Fibroblast of lung (primary cell): ENCODE measurements around the gene CERS3. TPM values are rescaled to one million over a fixed set of nuclear protein-coding genes. Genes with fewer than 3 reads are reported as not detected.

ENCODE experiments used
- DNase-seq, 2 donors: peaks; one replicate each; pipeline versions ENCODE4 v3.0.0 to v3.0.0-alpha.2; 2010; ENCODE audit warnings: low read depth in 2 of 2
- H2AFZ ChIP-seq: 2 replicates; pipeline ENCODE4 v1.5.1; 2012; ENCODE audit warnings: low read length, control low read depth, inconsistent platforms
- H3K27ac ChIP-seq: 2 replicates; pipeline ENCODE4 v1.5.1; 2011; ENCODE audit warnings: low read length, control low read depth; ENCODE audit not compliant: insufficient read depth
- H3K27me3 ChIP-seq: 2 replicates; pipeline ENCODE4 v1.5.1; 2011; ENCODE audit warnings: mild to moderate bottlenecking, low read length; ENCODE audit not compliant: control insufficient read depth, insufficient read depth
- H3K36me3 ChIP-seq: 2 replicates; pipeline ENCODE4 v1.5.1; 2011; ENCODE audit warnings: low read length; ENCODE audit not compliant: control insufficient read depth, insufficient read depth
- H3K4me1 ChIP-seq: 2 replicates; pipeline ENCODE4 v1.5.1; 2011; ENCODE audit warnings: low read length; ENCODE audit not compliant: control insufficient read depth, insufficient read depth; ENCODE audit errors: extremely low read depth
- H3K4me2 ChIP-seq: 2 replicates; pipeline ENCODE4 v1.5.1; 2011; ENCODE audit warnings: low read length, control low read depth; ENCODE audit not compliant: insufficient read depth; ENCODE audit errors: extremely low read depth
- H3K4me3 ChIP-seq, 4 experiments: fragments of 200-600 bp in 1 of 4; sonication (generic) in 1 of 4; replicated peaks in 1 of 4; 2 replicates each; pipeline ENCODE4 v1.5.1; 2011 to 2016; ENCODE audit warnings: low read length in 4 of 4, low read depth in 3 of 4, mild to moderate bottlenecking in 3 of 4, control low read depth in 2 of 4, inconsistent platforms in 1 of 4, mixed read lengths in 1 of 4; ENCODE audit not compliant: insufficient read depth in 1 of 4; ENCODE audit errors: control extremely low read depth in 1 of 4
- H3K79me2 ChIP-seq: 2 replicates; pipeline ENCODE4 v1.5.1; 2012; ENCODE audit warnings: mild to moderate bottlenecking, low read length, inconsistent platforms; ENCODE audit not compliant: control insufficient read depth, insufficient read depth
- H3K9ac ChIP-seq: 2 replicates; pipeline ENCODE4 v1.5.1; 2011; ENCODE audit warnings: mild to moderate bottlenecking, low read length, control low read depth; ENCODE audit not compliant: insufficient read depth
- H3K9me3 ChIP-seq: 2 replicates; pipeline ENCODE4 v1.5.1; 2012; ENCODE audit warnings: low read depth, low read length; ENCODE audit not compliant: control insufficient read depth, insufficient read depth
- H4K20me1 ChIP-seq: 2 replicates; pipeline ENCODE4 v1.5.1; 2011; ENCODE audit warnings: low read length; ENCODE audit not compliant: control insufficient read depth, insufficient read depth; ENCODE audit errors: extremely low read depth
- EZH2 ChIP-seq: IDR thresholded peaks from 2 replicates; pipeline ENCODE4 v1.5.1; 2012; ENCODE audit warnings: low read length, control low read depth, mild to moderate bottlenecking; ENCODE audit errors: missing control alignments
- polyA plus RNA-seq, 2 donors: library from polyadenylated mRNA; depleted of rRNA in 1 of 2; stranded (reverse) in 1 of 2; unstranded in 1 of 2; fragments of >200 nt; gene quantifications; 2 replicates each; pipeline ENCODE4 v1.2.1, GENCODE V29; 2011 to 2012; ENCODE audit warnings: missing spikeins in 1 of 2
- total RNA-seq: library from RNA; depleted of rRNA; stranded (reverse); fragments of >200 nt; gene quantifications from 2 replicates; pipeline ENCODE4 v1.2.1, GENCODE V29; 2014
- TF ChIP-seq, protein P1 (sequence below), 2 donors: IDR thresholded peaks in 1 of 2; conservative IDR thresholded peaks in 1 of 2; 1 replicate in 1 of 2; 2 replicates in 1 of 2; pipeline ENCODE4 v1.5.1; 2011 to 2012; ENCODE audit warnings: low read length in 2 of 2, control low read depth in 1 of 2, inconsistent platforms in 1 of 2, low read depth in 1 of 2, mild to moderate bottlenecking in 1 of 2

CERS3 gene
- total and polyA plus RNA-seq, 2 donors (not counting 1 experiment from before 2014, with no cell fraction given), result not detected

DNA sequence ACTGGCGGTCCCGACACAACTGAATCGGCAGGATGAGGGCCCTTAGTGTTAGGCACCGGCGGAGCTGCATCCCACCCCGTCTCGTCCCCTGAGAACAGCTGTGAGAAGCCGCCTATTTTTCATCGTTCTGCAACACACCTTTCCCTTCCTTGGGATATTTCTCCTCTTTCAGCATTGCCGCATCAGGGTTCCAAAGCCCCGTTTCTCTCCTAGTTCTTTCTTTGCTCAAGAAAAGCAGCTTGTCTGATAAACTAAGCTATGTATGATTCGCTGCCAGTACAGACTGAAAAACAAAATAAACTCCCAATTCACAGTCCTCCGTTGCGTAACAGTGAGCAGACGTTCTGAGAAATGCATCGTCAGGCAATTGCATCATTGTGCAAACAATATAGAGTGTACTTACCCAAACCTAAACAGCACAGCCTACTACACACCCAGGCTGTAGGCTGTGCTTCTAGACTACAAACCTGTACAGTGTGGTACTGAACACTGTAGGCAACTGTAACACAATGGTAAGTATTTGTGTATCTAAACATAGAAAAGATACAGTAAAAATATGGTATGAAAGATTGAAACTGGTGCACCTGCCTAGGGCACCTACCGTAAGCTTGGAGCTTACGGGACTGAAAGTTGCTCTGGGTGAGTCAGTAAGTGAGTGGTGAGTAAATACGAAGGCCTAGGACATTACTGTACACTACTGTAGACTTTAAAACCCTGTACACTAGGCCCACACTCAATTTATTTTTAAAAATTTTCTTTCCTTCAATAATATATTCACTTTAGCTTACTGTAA lies 178.1 kb downstream of the CERS3 start:
- Histone ChIP-seq H3K27ac (no peak overlapping the region), H3K4me1 (no peaks in the 10 kb centered on the region), H3K4me2 (peak overlapping the region; percentile 7), H3K27me3 (no peaks in the 10 kb centered on the region), H3K9ac (no peak overlapping the region), H3K36me3 (no peaks in the 10 kb centered on the region), H4K20me1 (no peaks in the 10 kb centered on the region), H3K9me3 (no peaks in the 10 kb centered on the region), H3K79me2 (no peaks in the 10 kb centered on the region), H2AFZ (peak overlapping the region; percentile 20), H3K4me3 (peak overlapping the region in 2 of 4 experiments; percentile 54 to 76)
- peak; percentile 33 to 91 for DNase-seq
- TF ChIP-seq EZH2, result no peak
- TF ChIP-seq, protein P1, sequence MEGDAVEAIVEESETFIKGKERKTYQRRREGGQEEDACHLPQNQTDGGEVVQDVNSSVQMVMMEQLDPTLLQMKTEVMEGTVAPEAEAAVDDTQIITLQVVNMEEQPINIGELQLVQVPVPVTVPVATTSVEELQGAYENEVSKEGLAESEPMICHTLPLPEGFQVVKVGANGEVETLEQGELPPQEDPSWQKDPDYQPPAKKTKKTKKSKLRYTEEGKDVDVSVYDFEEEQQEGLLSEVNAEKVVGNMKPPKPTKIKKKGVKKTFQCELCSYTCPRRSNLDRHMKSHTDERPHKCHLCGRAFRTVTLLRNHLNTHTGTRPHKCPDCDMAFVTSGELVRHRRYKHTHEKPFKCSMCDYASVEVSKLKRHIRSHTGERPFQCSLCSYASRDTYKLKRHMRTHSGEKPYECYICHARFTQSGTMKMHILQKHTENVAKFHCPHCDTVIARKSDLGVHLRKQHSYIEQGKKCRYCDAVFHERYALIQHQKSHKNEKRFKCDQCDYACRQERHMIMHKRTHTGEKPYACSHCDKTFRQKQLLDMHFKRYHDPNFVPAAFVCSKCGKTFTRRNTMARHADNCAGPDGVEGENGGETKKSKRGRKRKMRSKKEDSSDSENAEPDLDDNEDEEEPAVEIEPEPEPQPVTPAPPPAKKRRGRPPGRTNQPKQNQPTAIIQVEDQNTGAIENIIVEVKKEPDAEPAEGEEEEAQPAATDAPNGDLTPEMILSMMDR (conservative IDR thresholded peaks at IDR 0.05 in 1 of 2, IDR thresholded peaks at IDR 0.05 in 1 of 2; ENCODE audit: low read depth in 1 of 2, low read length in 2 of 2), result no peak

Other genes with a start within 250 kb of the CERS3 start
- under 0.01 and 0.17 TPM in 2 replicates for gene ADAMTS17, start 187.0 kb downstream of the CERS3 start, total RNA-seq
- gene ADAMTS17, start 187.0 kb downstream of the CERS3 start, polyA plus RNA-seq, result 0.01 and 0.09 TPM in 2 replicates
- gene LINS1, start 73.2 kb upstream of the CERS3 start, total RNA-seq, result 7.3 and 7.7 TPM in 2 replicates
- 9.4 and 11.6 TPM in 2 replicates for gene LINS1, start 73.2 kb upstream of the CERS3 start, polyA plus RNA-seq
- 15.7 and 19.8 TPM in 2 replicates for gene ASB7, start 73.6 kb upstream of the CERS3 start, total RNA-seq
- gene ASB7, start 73.6 kb upstream of the CERS3 start, polyA plus RNA-seq, result 11.4 and 12.1 TPM in 2 replicates